Calu3 (cell line): ENCODE measurements around the gene FSCN2. TPM values are rescaled to one million over a fixed set of nuclear protein-coding genes. Genes with fewer than 3 reads are reported as not detected.

ENCODE experiments used
- BruUV-seq: library from RNA; stranded (reverse); fragments of 400-500 nt; replicated peaks from 2 replicates; lab custom pipeline; 2021; lab: Mats Ljungman, UMichigan
- CTCF ChIA-PET: fragments of 300-600 bp; sonication (Branson Sonifier 250); formaldehyde crosslinking; loops from one replicate; lab custom pipeline; 2022; ENCODE audit warnings: antibody characterized with exemption; lab: Charles Lee
- DNase-seq: peaks from one replicate; pipeline ENCODE4 v3.0.0; 2022
- H3K27ac Mint-ChIP-seq: one replicate; pipeline ENCODE4 v1.8.0; 2022; ENCODE audit warnings: mixed read lengths; ENCODE audit not compliant: unreplicated experiment
- H3K27me3 Mint-ChIP-seq: one replicate; pipeline ENCODE4 v1.8.0; 2022; ENCODE audit warnings: mixed read lengths; ENCODE audit not compliant: unreplicated experiment
- H3K36me3 Mint-ChIP-seq: one replicate; pipeline ENCODE4 v1.8.0; 2022; ENCODE audit warnings: mild to moderate bottlenecking, moderate library complexity, mixed read lengths; ENCODE audit not compliant: insufficient read depth, unreplicated experiment
- H3K4me1 Mint-ChIP-seq: one replicate; pipeline ENCODE4 v1.8.0; 2022; ENCODE audit warnings: mild to moderate bottlenecking, low read depth, mixed read lengths; ENCODE audit not compliant: unreplicated experiment
- H3K4me3 Mint-ChIP-seq: one replicate; pipeline ENCODE4 v1.8.0; 2022; ENCODE audit warnings: mild to moderate bottlenecking, low read depth, moderate library complexity, mixed read lengths; ENCODE audit not compliant: unreplicated experiment
- H3K9me3 Mint-ChIP-seq: one replicate; pipeline ENCODE4 v1.8.0; 2022; ENCODE audit warnings: low read depth, mixed read lengths; ENCODE audit not compliant: unreplicated experiment
- intact Hi-C: fragments of 100-400 bp; cut with micrococcal nuclease; formaldehyde crosslinking; loops from one replicate; pipeline ENCODE4 v1.10.0; 2022; ENCODE audit not compliant: unreplicated experiment
- total RNA-seq: library from RNA; stranded (reverse); gene quantifications from 2 replicates; pipeline ENCODE4 v1.2.3, GENCODE V29; 2022
- TF ChIP-seq, protein P1 (sequence below): fragments of 200-600 bp; IDR thresholded peaks from one replicate; pipeline ENCODE4 v1.8.0; 2022; ENCODE audit warnings: antibody characterized with exemption; ENCODE audit not compliant: unreplicated experiment

The FSCN2 gene
- total RNA-seq, 1 experiment from 2014 or later: 5.5 TPM

DNA sequence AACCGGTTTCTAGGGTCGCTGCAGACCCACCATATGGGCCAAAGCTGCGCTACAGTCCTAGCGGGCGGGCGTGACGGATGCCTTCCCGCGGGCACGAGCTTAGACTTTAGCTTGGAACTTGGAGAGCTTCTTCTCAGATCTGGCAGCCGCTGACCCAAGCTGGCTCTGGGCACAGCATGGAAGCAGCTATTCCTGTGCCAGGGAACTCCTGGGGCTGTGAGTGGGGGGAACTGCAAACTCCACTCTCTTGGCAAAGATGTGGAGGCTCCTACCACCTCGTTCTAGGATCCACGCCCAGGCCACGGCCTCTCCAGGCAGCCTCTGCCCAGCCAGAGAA is 15.1 kb downstream of the FSCN2 start:
- TF ChIP-seq, protein P1, sequence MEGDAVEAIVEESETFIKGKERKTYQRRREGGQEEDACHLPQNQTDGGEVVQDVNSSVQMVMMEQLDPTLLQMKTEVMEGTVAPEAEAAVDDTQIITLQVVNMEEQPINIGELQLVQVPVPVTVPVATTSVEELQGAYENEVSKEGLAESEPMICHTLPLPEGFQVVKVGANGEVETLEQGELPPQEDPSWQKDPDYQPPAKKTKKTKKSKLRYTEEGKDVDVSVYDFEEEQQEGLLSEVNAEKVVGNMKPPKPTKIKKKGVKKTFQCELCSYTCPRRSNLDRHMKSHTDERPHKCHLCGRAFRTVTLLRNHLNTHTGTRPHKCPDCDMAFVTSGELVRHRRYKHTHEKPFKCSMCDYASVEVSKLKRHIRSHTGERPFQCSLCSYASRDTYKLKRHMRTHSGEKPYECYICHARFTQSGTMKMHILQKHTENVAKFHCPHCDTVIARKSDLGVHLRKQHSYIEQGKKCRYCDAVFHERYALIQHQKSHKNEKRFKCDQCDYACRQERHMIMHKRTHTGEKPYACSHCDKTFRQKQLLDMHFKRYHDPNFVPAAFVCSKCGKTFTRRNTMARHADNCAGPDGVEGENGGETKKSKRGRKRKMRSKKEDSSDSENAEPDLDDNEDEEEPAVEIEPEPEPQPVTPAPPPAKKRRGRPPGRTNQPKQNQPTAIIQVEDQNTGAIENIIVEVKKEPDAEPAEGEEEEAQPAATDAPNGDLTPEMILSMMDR: no peak
- Mint-ChIP-seq H3K36me3 (peaks cover 32% of the 10 kb centered on the region), H3K27ac (no peak overlapping the region), H3K27me3 (no peaks in the 10 kb centered on the region), H3K4me1 (no peaks in the 10 kb centered on the region), H3K4me3 (no peak overlapping the region), H3K9me3 (no peaks in the 10 kb centered on the region)
- DNase-seq: no peak
- intact Hi-C loops: no loop called here
- CTCF ChIA-PET: interaction anchor here (0.6 to 1.3 kb wide), 2 partner anchors 9 to 593 kb away, joined by 3 to 5 read pairs; no protein-coding TSS in a partner anchor
- no TSS peak for BruUV-seq

DNA sequence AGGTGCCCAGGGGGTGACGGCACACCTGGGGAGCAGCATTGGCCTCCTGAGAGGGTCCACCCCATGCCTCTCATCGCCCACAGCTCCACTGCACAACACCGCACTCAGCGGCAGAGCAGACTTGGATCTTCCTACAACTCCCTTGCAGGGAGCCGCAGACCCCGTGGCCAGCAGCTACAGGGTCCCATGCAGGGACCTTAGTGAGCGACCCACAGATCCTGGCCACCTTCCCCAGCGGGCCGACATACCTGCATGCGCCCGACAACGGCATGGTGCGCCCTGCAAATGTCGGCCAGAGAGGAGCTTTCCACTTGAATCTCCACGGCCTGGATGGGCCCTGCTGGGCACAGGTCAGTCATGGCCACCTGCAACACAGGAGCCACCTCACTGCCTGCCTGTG is 15.6 kb downstream of the FSCN2 start:
- H3K27me3 Mint-ChIP-seq: no peaks in the 10 kb centered on the region
- intact Hi-C loops: no loop called here
- H3K9me3 Mint-ChIP-seq: no peaks in the 10 kb centered on the region
- TF ChIP-seq, protein P1: no peak
- H3K4me3 Mint-ChIP-seq: no peak overlapping the region
- no TSS peak for BruUV-seq
- CTCF ChIA-PET: interaction anchor here (0.6 to 1.3 kb wide), 2 partner anchors 9 to 593 kb away, joined by 3 to 5 read pairs; no protein-coding TSS in a partner anchor
- no peaks in the 10 kb centered on the region for H3K4me1 Mint-ChIP-seq
- no peak overlapping the region for H3K27ac Mint-ChIP-seq
- H3K36me3 Mint-ChIP-seq: peaks cover 36% of the 10 kb centered on the region
- no peak for DNase-seq

DNA sequence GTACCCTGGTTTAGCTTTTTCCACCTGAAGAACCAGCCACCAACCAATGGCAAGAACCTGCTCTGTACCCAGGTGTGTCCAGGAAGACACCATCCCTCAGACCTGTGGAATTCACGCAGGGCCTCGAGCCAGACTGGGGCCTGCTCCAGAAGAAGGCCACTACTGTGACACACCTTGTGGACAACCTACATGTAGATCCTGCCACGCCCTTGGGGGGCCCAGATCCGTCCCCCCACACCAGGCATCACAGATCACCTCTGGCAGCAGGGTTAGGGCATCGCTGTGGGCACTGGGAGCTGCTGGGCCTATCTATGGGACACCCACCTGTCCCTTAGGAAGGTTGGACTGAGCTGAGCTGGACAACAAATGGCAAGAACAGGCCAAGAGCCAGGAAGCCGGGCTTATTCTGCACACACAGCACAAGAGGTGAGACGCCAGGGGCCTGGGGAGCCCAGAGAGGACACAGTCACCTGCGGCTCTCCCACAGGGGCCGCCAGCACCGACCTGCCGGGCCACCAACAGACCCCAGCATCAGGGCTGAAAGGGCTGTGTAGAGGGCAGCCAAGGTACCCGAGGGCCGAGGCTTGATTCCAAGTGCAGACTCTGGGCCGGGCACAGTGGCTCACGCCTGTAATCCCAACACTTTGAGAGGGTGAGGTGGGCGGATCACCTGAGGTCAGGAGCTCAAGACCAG is 16.3 kb downstream of the FSCN2 start:
- no peak overlapping the region for H3K27ac Mint-ChIP-seq
- H3K4me1 Mint-ChIP-seq: no peaks in the 10 kb centered on the region
- H3K9me3 Mint-ChIP-seq: no peaks in the 10 kb centered on the region
- H3K36me3 Mint-ChIP-seq: peaks cover 43% of the 10 kb centered on the region
- intact Hi-C loops: no loop called here
- no peak for DNase-seq
- H3K4me3 Mint-ChIP-seq: no peak overlapping the region
- TF ChIP-seq, protein P1: no peak
- BruUV-seq: no TSS peak
- no peaks in the 10 kb centered on the region for H3K27me3 Mint-ChIP-seq
- CTCF ChIA-PET: no interaction called here

DNA sequence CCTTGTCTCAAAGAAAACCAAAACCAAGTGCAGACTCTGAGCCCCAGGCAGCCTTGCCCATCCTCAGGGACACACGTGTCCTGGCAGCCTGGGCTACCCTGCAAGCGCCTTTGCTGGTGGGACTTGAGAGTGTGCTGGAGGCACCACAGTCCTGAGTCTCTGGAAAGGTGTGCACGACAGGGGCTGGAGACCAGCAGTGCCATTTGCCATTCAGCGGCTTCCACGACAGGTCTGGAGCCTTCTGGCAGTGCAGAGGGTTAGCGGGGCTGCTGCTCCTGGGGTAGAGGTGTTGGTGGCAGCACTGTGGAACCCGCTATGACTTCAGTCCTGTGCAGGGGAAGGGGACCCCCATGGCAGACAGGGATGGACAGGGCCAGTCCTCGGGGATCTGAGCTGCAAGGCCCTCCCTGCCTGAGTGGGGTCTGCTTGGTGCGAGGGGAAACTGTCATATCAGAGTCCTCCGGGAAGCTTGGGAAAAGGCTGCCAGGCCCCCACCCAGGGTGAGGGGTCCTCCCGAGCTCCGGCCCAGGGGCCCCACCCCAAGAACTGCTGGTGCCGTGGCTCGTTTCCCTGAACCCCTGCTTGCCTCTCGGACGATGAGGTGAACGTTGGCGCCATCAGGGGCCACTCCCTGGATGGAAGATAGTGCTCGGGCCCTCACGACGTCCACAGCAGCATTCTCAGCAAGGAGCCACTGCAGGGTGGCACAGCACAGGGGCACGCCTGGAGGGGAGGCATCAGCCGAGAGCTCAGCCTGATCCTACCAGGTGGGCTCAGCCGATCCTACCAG is 17.2 kb downstream of the FSCN2 start:
- Mint-ChIP-seq H3K4me3 (no peak overlapping the region), H3K9me3 (no peaks in the 10 kb centered on the region), H3K36me3 (peaks cover 52% of the 10 kb centered on the region), H3K27ac (no peak overlapping the region), H3K4me1 (no peaks in the 10 kb centered on the region), H3K27me3 (no peaks in the 10 kb centered on the region)
- BruUV-seq: no TSS peak
- TF ChIP-seq, protein P1: no peak
- DNase-seq: no peak
- CTCF ChIA-PET: interaction anchor here (0.6 kb wide), 1 partner anchor 335 kb away, joined by 3 read pairs; no protein-coding TSS in a partner anchor
- intact Hi-C loops: no loop called here
